Thyroid gland (tissue), 4 donors: ENCODE measurements around the gene FREY1. TPM values are rescaled to one million over a fixed set of nuclear protein-coding genes. Genes with fewer than 3 reads are reported as not detected.

Experiments used
- DNase-seq, 2 donors: peaks; one replicate each; pipeline ENCODE4 v3.0.0-alpha.2; 2019
- H3K27ac ChIP-seq, 3 donors: fragments of 200-600 bp; sonication (generic); 1 replicate in 2 of 3; 2 replicates in 1 of 3; pipeline ENCODE4 v1.5.1; 2016 to 2019; ENCODE audit warnings: mild to moderate bottlenecking in 1 of 3, moderate library complexity in 1 of 3
- H3K27me3 ChIP-seq: fragments of 200-600 bp; sonication (generic); one replicate; pipeline ENCODE4 v1.5.1; 2019
- H3K36me3 ChIP-seq, 2 donors: fragments of 200-600 bp; sonication (generic); one replicate each; pipeline ENCODE4 v1.5.1; 2016 to 2019
- H3K4me1 ChIP-seq, 2 donors: fragments of 200-600 bp; sonication (generic); one replicate each; pipeline ENCODE4 v1.5.1; 2017 to 2019
- H3K4me3 ChIP-seq, 3 donors: fragments of 200-600 bp; sonication (generic); replicated peaks in 1 of 3; 1 replicate in 2 of 3; 2 replicates in 1 of 3; pipeline ENCODE4 v1.5.1; 2016; ENCODE audit warnings: mild to moderate bottlenecking in 1 of 3
- H3K9me3 ChIP-seq: fragments of 200-600 bp; sonication (generic); one replicate; pipeline ENCODE4 v1.5.1; 2017
- POLR2A ChIP-seq, 2 donors: fragments of 450-650 bp; IDR thresholded peaks; one replicate each; pipeline ENCODE4 v1.6.1; 2017; ENCODE audit warnings: antibody characterized with exemption in 2 of 2, mild to moderate bottlenecking in 2 of 2, moderate library complexity in 1 of 2
- WGBS, 2 donors: methylation state at CpG; one replicate each; pipeline ENCODE4 v1.1.5; 2017; 5-methylcytosine and 5-hydroxymethylcytosine counted together
- intact Hi-C: fragments of 100-400 bp; cut with DNase I; formaldehyde crosslinking; loops from one replicate; pipeline ENCODE4 v1.15.1; 2023
- total RNA-seq, 4 donors: library from RNA; depleted of rRNA; stranded (reverse); fragments of >200 nt; gene quantifications; one replicate each; pipeline ENCODE4 v1.2.3, GENCODE V29; 2016
- TF ChIP-seq, protein P1 (sequence below), 6 experiments: fragments of 200-600 bp in 3 of 6; fragments of 450-650 bp in 3 of 6; sonication (generic) in 3 of 6; IDR thresholded peaks; one replicate each; pipeline ENCODE4 v1.5.1; 2016 to 2019; ENCODE audit warnings: antibody characterized with exemption in 6 of 6, mild to moderate bottlenecking in 2 of 6, inconsistent platforms in 1 of 6, moderate library complexity in 1 of 6

FREY1 gene
- total RNA-seq, 4 donors from 2014 or later, result 1.8 to 2.6 TPM; not detected in 2

- Histone ChIP-seq H3K36me3 (peaks cover 34 to 35% of the 10 kb centered on the region in 2 donors), H3K27ac (peak overlapping the region; percentile 87 to 96 (median 89)), H3K4me1 (peaks cover 65 to 69% of the 10 kb centered on the region in 2 donors), H3K27me3 (no peaks in the 10 kb centered on the region), H3K4me3 (no peak overlapping the region), H3K9me3 (no peaks in the 10 kb centered on the region)
- no peak for TF ChIP-seq POLR2A (IDR thresholded peaks at IDR 0.05)
- TF ChIP-seq, protein P1, sequence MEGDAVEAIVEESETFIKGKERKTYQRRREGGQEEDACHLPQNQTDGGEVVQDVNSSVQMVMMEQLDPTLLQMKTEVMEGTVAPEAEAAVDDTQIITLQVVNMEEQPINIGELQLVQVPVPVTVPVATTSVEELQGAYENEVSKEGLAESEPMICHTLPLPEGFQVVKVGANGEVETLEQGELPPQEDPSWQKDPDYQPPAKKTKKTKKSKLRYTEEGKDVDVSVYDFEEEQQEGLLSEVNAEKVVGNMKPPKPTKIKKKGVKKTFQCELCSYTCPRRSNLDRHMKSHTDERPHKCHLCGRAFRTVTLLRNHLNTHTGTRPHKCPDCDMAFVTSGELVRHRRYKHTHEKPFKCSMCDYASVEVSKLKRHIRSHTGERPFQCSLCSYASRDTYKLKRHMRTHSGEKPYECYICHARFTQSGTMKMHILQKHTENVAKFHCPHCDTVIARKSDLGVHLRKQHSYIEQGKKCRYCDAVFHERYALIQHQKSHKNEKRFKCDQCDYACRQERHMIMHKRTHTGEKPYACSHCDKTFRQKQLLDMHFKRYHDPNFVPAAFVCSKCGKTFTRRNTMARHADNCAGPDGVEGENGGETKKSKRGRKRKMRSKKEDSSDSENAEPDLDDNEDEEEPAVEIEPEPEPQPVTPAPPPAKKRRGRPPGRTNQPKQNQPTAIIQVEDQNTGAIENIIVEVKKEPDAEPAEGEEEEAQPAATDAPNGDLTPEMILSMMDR (IDR thresholded peaks at IDR 0.05), result no peak
- DNase-seq, result no peak
- WGBS, 2 donors, result 64 to 65% methylated on average over 5 of the region's 5 CpGs
- intact Hi-C loops, result no loop called here
These were observed 48.2 kb downstream of the FREY1 start for GRCh38 chr11:45858751-45859398.

DNA sequence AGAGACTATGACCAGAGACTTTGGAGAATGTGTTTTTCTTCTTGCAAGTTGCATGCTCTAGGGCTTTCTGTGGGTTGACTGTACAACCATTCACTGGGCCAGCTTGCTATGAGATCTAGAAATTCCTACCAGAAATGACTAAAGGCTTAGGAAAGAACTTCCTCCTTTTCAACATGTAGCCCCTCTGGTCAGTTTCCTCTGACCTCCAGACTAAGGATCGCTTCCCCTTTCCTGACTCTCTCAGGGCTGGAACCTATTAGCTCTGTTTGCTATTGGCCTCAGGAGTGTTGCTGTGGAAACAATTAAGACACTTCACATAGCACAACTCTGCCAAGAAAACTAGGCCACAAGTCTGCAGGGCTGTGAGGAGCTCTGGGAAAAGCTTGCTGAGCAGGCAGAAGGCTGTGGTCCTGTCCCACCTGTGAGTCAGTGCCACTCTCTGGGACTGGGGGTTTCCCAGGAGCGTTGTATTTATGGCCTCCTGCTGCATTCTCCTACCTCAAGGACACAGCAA is 49.1 kb downstream of the FREY1 start:
- peaks cover 26 to 28% of the 10 kb centered on the region in 2 donors for H3K36me3 ChIP-seq
- peak; percentile 89 to 91 for DNase-seq
- 0% methylated on average over 2 of the region's 2 CpGs for WGBS, 2 donors
- H3K4me3 ChIP-seq, result no peak overlapping the region
- H3K4me1 ChIP-seq, result peaks cover 74 to 78% of the 10 kb centered on the region in 2 donors
- H3K27me3 ChIP-seq, result no peaks in the 10 kb centered on the region
- intact Hi-C loops, result no loop called here
- TF ChIP-seq, protein P1 (IDR thresholded peaks at IDR 0.05), result no peak
- TF ChIP-seq POLR2A (IDR thresholded peaks at IDR 0.05), result peak in 1 of 2 donors; percentile 51
- no peaks in the 10 kb centered on the region for H3K9me3 ChIP-seq
- H3K27ac ChIP-seq, result peak overlapping the region; percentile 87 to 96 (median 89)

Other genes starting within 250 kb of the FREY1 start
- 10 to 100 TPM; 19.3 to 28.9 (median 25.0) TPM for gene CHST1, start 241.6 kb downstream of the FREY1 start, total RNA-seq
- 10 to 100 TPM; 11.2 to 15.8 (median 14.0) TPM for gene SLC35C1, start 102.1 kb downstream of the FREY1 start, total RNA-seq
- gene CRY2, start 59.8 kb downstream of the FREY1 start, total RNA-seq, result 100 to 1,000 TPM in 1 of 4 donors, 10 to 100 TPM in 3; 49.5 to 117 (median 57.8) TPM
- 10 to 100 TPM in 3 of 4 donors, 1 to 10 TPM in 1; 9.5 to 25.1 (median 17.4) TPM for gene MAPK8IP1, start 21.6 kb downstream of the FREY1 start, total RNA-seq
- gene PEX16, start 10.6 kb upstream of the FREY1 start, total RNA-seq, result 10 to 100 TPM; 28.5 to 41.2 (median 29.5) TPM
- 10 to 100 TPM; 11.2 to 19.0 (median 14.1) TPM for gene LARGE2, start 15.4 kb upstream of the FREY1 start, total RNA-seq
- 10 to 100 TPM; 26.2 to 95.7 (median 64.0) TPM for gene PHF21A, start 214.2 kb upstream of the FREY1 start, total RNA-seq